K562 (cell line): ENCODE measurements around the gene SAP30BP. TPM values are rescaled to one million over a fixed set of nuclear protein-coding genes. Genes with fewer than 3 reads are reported as not detected.

Experiments
- ATAC-seq: fragments of 200-7000 bp; cut with Tn5 transposase; 3 replicates; pipeline ENCODE4 v1.9.1; 2020; ENCODE audit warnings: moderate library complexity
- BruUV-seq: library from RNA; stranded (reverse); fragments of 400-500 nt; replicated peaks from 2 replicates; lab custom pipeline; 2021; lab: Mats Ljungman, UMichigan
- CTCF ChIA-PET: fragments of 300-600 bp; formaldehyde crosslinking; extraction: SDS; loops from one replicate; lab custom pipeline; 2021; ENCODE audit warnings: low intra/inter-chr PET ratio; lab: Yijun Ruan, JAX
- POLR2A ChIA-PET: fragments of 300-600, 350-650 bp; sonication (Branson Sonifier 250); formaldehyde crosslinking; extraction: SDS; loops from one replicate; lab custom pipeline; 2021; ENCODE audit warnings: antibody characterized with exemption, inconsistent platforms; lab: Yijun Ruan, JAX
- DNase-seq, 4 experiments: peaks; one replicate each; pipeline versions ENCODE4 v3.0.0 to v3.0.0-alpha.2; 2011 to 2018; ENCODE audit warnings: low spot score in 3 of 4, mixed read lengths in 3 of 4; ENCODE audit errors: extremely low read depth in 1 of 4
- FAIRE-seq: peaks from 2 replicates; lab custom pipeline; 2011; peaks lifted over from hg19 to GRCh38; lab: Jason Lieb, UNC
- H2AFZ ChIP-seq: 2 replicates; pipeline ENCODE4 v1.6.0; 2011; ENCODE audit warnings: low read depth, low read length, control low read depth, inconsistent platforms
- H3K27ac ChIP-seq: fragments of 200-600 bp; 3 replicates; pipeline ENCODE4 v1.8.0; 2011; ENCODE audit warnings: low read depth, mild to moderate bottlenecking, control low read depth, inconsistent platforms, low read length, moderate library complexity, mixed read lengths; ENCODE audit errors: extremely low read depth
- H3K27me3 ChIP-seq, 2 experiments: fragments of 300-600 bp in 1 of 2; 2 replicates in 1 of 2; 3 replicates in 1 of 2; pipeline versions ENCODE4 v1.6.0 to v1.8.0; 2011; ENCODE audit warnings: inconsistent platforms in 2 of 2, low read length in 2 of 2, mild to moderate bottlenecking in 1 of 2, mixed read lengths in 1 of 2, moderate library complexity in 1 of 2; ENCODE audit not compliant: control insufficient read depth in 2 of 2, insufficient read depth in 2 of 2
- H3K36me3 ChIP-seq: fragments of 300-600 bp; 3 replicates; pipeline ENCODE4 v1.8.0; 2011; ENCODE audit warnings: mild to moderate bottlenecking, low read length, inconsistent platforms; ENCODE audit not compliant: control insufficient read depth, insufficient read depth
- H3K4me1 ChIP-seq, 2 experiments: fragments of 200-600 bp in 1 of 2; replicated peaks in 1 of 2; 2 replicates in 1 of 2; 3 replicates in 1 of 2; pipeline versions ENCODE4 v1.5.1 to v1.8.0; 2011; ENCODE audit warnings: inconsistent platforms in 2 of 2, low read length in 2 of 2, mild to moderate bottlenecking in 1 of 2, mixed read lengths in 1 of 2, moderate library complexity in 1 of 2; ENCODE audit not compliant: control insufficient read depth in 2 of 2, insufficient read depth in 2 of 2
- H3K4me2 ChIP-seq: 2 replicates; pipeline ENCODE4 v1.6.1; 2011; ENCODE audit warnings: low read length, control low read depth, inconsistent platforms, mixed read lengths; ENCODE audit not compliant: insufficient read depth
- H3K4me3 ChIP-seq: fragments of 200-600 bp; sonication (generic), shearing (Covaris generic); 2 replicates; pipeline ENCODE4 v1.5.1; 2016; ENCODE audit warnings: control low read depth, inconsistent platforms
- H3K79me2 ChIP-seq: fragments of 200-600 bp; 3 replicates; pipeline ENCODE4 v1.8.0; 2011; ENCODE audit warnings: low read length, inconsistent platforms; ENCODE audit not compliant: control insufficient read depth, insufficient read depth
- H3K9ac ChIP-seq, 2 experiments: 2 replicates each; pipeline versions ENCODE4 v1.6.0 to v1.6.1; 2011; ENCODE audit warnings: low read depth in 2 of 2, low read length in 2 of 2, control low read depth in 1 of 2, inconsistent platforms in 1 of 2, mild to moderate bottlenecking in 1 of 2, mixed read lengths in 1 of 2; ENCODE audit not compliant: insufficient read depth in 1 of 2
- H3K9me1 ChIP-seq: one replicate; pipeline ENCODE4 v1.6.0; 2011; ENCODE audit warnings: inconsistent platforms, mild to moderate bottlenecking, low read length, moderate library complexity; ENCODE audit not compliant: control insufficient read depth, insufficient read depth
- H3K9me3 ChIP-seq: replicated peaks from 2 replicates; pipeline ENCODE4 v1.5.1; 2011; ENCODE audit warnings: low read depth, low read length, inconsistent platforms; ENCODE audit not compliant: control insufficient read depth, insufficient read depth
- H4K20me1 ChIP-seq: replicated peaks from 2 replicates; pipeline ENCODE4 v1.6.1; 2011; ENCODE audit warnings: low read length, inconsistent platforms, mixed read lengths; ENCODE audit not compliant: control insufficient read depth, insufficient read depth
- ETV1 ChIP-seq: fragments of 450-650 bp; conservative IDR thresholded peaks from 2 replicates; pipeline ENCODE4 v1.6.1; 2016; ENCODE audit warnings: missing genetic modification characterization, control low read depth, low read depth, missing compliant biosample characterization
- FOSL1 ChIP-seq: fragments of 200-800 bp; sonication (Bioruptor generic); conservative IDR thresholded peaks from 2 replicates; pipeline ENCODE4 v1.6.1; 2016; ENCODE audit warnings: missing genetic modification characterization, missing compliant biosample characterization
- GTF2F1 ChIP-seq: IDR thresholded peaks from 2 replicates; pipeline ENCODE4 v1.6.1; 2011; ENCODE audit warnings: low read depth, low read length, improper control_type of control experiment
- HNRNPH1 ChIP-seq: fragments of 200-400 bp; formaldehyde crosslinking; optimal IDR thresholded peaks from 2 replicates; pipeline ENCODE3; 2017; ENCODE audit warnings: low read depth, mild to moderate bottlenecking, low read length, moderate library complexity
- MCM3 ChIP-seq: fragments of 450-650 bp; IDR thresholded peaks from 2 replicates; pipeline ENCODE4 v1.6.1; 2016
- MEF2A ChIP-seq: IDR thresholded peaks from 2 replicates; pipeline ENCODE4 v1.6.1; 2011; ENCODE audit warnings: low read depth, mild to moderate bottlenecking, low read length, moderate library complexity; ENCODE audit not compliant: control insufficient read depth
- NFIX ChIP-seq: fragments of 250-450 bp; sonication (Bioruptor Pico); IDR thresholded peaks from 2 replicates; pipeline ENCODE4 v1.4.0; 2020; ENCODE audit warnings: low read depth, mild to moderate bottlenecking, moderate library complexity
- NFXL1 ChIP-seq: fragments of 450-650 bp; formaldehyde crosslinking; IDR thresholded peaks from 2 replicates; pipeline ENCODE4 v1.4.0; 2021; ENCODE audit warnings: mild to moderate bottlenecking
- ZNF586 ChIP-seq: fragments of 450-650 bp; formaldehyde crosslinking; conservative IDR thresholded peaks from 2 replicates; pipeline ENCODE4 v1.4.0; 2020; ENCODE audit warnings: mild to moderate bottlenecking, moderate library complexity
- WGBS: fragments of 100-300 bp; shearing (Covaris generic); methylation state at CpG from one replicate; pipeline ENCODE4 v1.1.6; 2016; ENCODE audit warnings: low coverage, mixed read lengths; ENCODE audit not compliant: insufficient coverage; ENCODE audit errors: missing lambda C conversion rate; 5-methylcytosine and 5-hydroxymethylcytosine counted together
- in situ Hi-C: fragments of 300-500 bp; cut with MboI; formaldehyde crosslinking; loops from 4 replicates; pipeline ENCODE4 v1.15.0; 2018; ENCODE audit warnings: inconsistent platforms, mixed read lengths
- intact Hi-C: fragments of 100-400 bp; cut with micrococcal nuclease; formaldehyde crosslinking; loops from 2 replicates; pipeline ENCODE4 v1.14.2; 2022
- polyA plus RNA-seq, 8 experiments: library from polyadenylated mRNA; depleted of rRNA in 4 of 8; stranded (reverse) in 5 of 8; unstranded in 3 of 8; fragments of >200 nt; fragmentation: Nextera tagmentation in 2 of 8; fragmentation: Illumina TruSeq in 1 of 8; extraction: Ambion mirVana in 2 of 8; extraction: Trizol in 1 of 8; gene quantifications; 2 replicates each; pipeline versions ENCODE4 v1.2.1 to v1.2.3, GENCODE V29; 2011 to 2014; ENCODE audit warnings: inconsistent platforms in 1 of 8, missing spikeins in 1 of 8
- total RNA-seq, 7 experiments: library from RNA; depleted of rRNA in 6 of 7; stranded (reverse); fragments of >200 nt in 6 of 7; fragmentation: Illumina TruSeq in 2 of 7; extraction: Trizol in 2 of 7; gene quantifications; 2 replicates each; pipeline versions ENCODE4 v1.2.1 to v1.2.3, GENCODE V29; 2011 to 2021; ENCODE audit warnings: low replicate concordance in 1 of 7
- TF ChIP-seq, protein P1 (sequence below): fragments of 250-450 bp; sonication (Bioruptor Pico); IDR thresholded peaks from 2 replicates; pipeline ENCODE4 v1.8.0; 2021; ENCODE audit warnings: moderate library complexity, mild to moderate bottlenecking, inconsistent platforms
- TF ChIP-seq, protein P2 (sequence below), 2 experiments: fragments of 450-650 bp; IDR thresholded peaks; 2 replicates each; pipeline ENCODE4 v1.6.1; 2016; ENCODE audit warnings: mild to moderate bottlenecking in 2 of 2, borderline replicate concordance in 1 of 2, low read depth in 1 of 2, moderate library complexity in 1 of 2

Gene SAP30BP
- total and polyA plus RNA-seq, 9 of the 15 experiments (the other 6 are each of a cell fraction or from before 2014, with no cell fraction given): 45.3 to 154 (median 71.7) TPM

DNA sequence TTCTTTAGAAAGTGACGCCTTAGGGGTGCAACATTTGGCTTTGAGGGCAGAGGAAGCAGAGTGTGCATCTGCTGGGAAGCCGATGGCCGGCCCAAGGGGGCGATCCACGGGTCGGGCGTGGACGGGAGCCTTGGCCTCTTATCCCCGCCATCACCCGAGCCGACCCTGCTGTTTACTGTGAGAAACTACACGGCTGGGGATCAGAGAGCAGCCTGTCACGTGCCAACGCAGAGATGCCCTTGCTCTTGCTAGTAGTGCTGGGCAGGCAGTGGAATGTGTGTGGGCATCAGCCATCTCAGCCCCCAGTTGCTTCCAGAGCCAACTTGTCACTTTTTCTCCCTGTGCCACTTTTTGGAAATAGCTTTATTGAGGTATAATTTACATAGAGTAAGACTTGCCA lies 27.4 kb downstream of the SAP30BP start:
- Histone ChIP-seq H3K27ac (no peak overlapping the region), H3K4me1 (peaks cover 0 to 2% of the 10 kb centered on the region in 2 experiments; a peak in 2 of 5 replicates), H4K20me1 (0 out of 2 replicates have a peak, but pooled peaks cover 11% of the 10 kb centered on the region), H3K4me2 (no peak overlapping the region), H3K27me3 (no peaks in the 10 kb centered on the region), H3K9me3 (no peaks in the 10 kb centered on the region), H3K4me3 (no peak overlapping the region), H3K9ac (no peak overlapping the region), H2AFZ (no peak overlapping the region), H3K79me2 (0 out of 3 replicates have a peak, but pooled peaks cover 4% of the 10 kb centered on the region), H3K9me1 (peaks cover 6% of the 10 kb centered on the region), H3K36me3 (peaks cover 84% of the 10 kb centered on the region; the same call in 2 of the 3 replicates)
- WGBS: 76% methylated on average over 14 of the region's 14 CpGs
- ATAC-seq: no peak
- TF ChIP-seq NFIX (CRISPR knock-in tag) (no peak), HNRNPH1 (no peak), FOSL1 (tag) (no peak), ETV1 (no peak), NFXL1 (no peak), MEF2A (no peak), GTF2F1 (no peak), MCM3 (no peak), ZNF586 (CRISPR knock-in tag) (no peak)
- TF ChIP-seq, protein P1, sequence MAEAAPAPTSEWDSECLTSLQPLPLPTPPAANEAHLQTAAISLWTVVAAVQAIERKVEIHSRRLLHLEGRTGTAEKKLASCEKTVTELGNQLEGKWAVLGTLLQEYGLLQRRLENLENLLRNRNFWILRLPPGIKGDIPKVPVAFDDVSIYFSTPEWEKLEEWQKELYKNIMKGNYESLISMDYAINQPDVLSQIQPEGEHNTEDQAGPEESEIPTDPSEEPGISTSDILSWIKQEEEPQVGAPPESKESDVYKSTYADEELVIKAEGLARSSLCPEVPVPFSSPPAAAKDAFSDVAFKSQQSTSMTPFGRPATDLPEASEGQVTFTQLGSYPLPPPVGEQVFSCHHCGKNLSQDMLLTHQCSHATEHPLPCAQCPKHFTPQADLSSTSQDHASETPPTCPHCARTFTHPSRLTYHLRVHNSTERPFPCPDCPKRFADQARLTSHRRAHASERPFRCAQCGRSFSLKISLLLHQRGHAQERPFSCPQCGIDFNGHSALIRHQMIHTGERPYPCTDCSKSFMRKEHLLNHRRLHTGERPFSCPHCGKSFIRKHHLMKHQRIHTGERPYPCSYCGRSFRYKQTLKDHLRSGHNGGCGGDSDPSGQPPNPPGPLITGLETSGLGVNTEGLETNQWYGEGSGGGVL: no peak
- TF ChIP-seq, protein P2, sequence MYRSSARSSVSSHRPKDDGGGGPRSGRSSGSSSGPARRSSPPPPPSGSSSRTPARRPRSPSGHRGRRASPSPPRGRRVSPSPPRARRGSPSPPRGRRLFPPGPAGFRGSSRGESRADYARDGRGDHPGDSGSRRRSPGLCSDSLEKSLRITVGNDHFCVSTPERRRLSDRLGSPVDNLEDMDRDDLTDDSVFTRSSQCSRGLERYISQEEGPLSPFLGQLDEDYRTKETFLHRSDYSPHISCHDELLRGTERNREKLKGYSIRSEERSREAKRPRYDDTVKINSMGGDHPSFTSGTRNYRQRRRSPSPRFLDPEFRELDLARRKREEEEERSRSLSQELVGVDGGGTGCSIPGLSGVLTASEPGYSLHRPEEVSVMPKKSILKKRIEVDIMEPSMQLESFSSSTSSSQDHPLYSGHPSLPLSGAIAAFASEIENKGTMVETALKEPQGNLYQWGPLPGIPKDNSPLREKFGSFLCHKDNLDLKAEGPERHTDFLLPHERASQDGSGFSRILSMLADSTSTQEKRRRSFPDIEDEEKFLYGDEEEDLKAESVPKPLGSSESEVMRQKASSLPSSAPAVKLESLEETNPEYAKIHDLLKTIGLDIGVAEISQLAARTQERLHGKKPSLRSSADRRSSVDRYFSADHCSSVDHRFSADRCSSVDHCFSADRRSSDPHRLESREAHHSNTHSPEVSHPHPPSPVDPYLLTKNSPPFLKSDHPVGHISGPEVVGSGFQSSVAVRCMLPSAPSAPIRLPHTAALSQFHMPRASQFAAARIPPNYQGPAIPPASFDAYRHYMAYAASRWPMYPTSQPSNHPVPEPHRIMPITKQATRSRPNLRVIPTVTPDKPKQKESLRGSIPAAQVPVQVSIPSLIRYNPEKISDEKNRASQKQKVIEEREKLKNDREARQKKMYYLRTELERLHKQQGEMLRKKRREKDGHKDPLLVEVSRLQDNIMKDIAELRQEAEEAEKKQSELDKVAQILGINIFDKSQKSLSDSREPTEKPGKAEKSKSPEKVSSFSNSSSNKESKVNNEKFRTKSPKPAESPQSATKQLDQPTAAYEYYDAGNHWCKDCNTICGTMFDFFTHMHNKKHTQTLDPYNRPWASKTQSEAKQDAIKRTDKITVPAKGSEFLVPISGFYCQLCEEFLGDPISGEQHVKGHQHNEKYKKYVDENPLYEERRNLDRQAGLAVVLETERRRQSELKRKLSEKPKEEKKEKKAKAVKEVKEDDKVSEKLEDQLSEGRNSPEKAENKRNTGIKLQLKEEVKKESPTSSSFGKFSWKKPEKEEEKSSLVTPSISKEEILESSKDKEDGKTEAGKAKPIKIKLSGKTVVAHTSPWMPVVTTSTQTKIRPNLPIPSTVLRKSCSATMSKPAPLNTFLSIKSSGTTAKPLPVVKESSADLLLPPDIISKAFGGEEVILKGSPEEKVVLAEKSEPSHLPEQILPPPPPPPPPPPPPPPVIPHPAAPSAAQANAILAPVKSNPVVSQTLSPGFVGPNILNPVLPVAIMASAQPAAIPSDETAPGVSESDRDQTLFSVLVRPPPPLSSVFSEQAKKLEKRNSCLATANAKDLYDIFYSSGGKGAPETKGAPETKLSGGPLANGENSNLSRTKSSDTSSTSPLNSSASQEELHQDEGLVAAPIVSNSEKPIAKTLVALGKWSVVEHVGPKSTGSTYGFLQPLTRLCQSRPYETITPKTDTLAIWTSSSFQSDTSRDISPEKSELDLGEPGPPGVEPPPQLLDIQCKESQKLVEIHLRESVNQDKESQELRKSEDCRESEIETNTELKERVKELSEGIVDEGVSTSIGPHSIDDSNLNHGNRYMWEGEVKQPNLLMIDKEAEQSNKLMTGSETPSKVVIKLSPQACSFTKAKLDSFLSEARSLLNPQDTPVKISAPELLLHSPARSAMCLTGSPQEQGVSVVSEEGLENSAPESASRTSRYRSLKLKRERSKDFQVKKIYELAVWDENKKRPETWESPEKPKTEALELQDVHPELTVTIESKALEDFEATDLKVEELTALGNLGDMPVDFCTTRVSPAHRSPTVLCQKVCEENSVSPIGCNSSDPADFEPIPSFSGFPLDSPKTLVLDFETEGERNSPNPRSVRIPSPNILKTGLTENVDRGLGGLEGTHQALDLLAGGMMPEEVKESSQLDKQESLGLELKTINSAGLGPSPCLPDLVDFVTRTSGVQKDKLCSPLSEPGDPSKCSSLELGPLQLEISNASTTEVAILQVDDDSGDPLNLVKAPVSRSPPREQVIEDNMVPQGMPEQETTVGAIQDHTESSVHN (IDR thresholded peaks at IDR 0.05; ENCODE audit: borderline replicate concordance in 1 of 2, low read depth in 1 of 2): no peak
- POLR2A ChIA-PET: interaction anchor here (0.8 to 1.3 kb wide), 2 partner anchors 10 to 58 kb away, joined by 3 to 5 read pairs; no protein-coding TSS in a partner anchor
- BruUV-seq: no TSS peak
- in situ Hi-C loops (no loop called here), intact Hi-C loops (no loop called here)
- FAIRE-seq: no peak
- CTCF ChIA-PET: no interaction called here
- no peak for DNase-seq
